PC-9 (cell line): ENCODE results near the gene DGKZ.

Experiments used
- CTCF ChIP-seq: fragments of 200-600 bp; sonication (generic); conservative IDR thresholded peaks from 2 replicates; pipeline ENCODE4 v1.6.1; 2017; ENCODE audit warnings: mixed run types, antibody characterized with exemption, mild to moderate bottlenecking, moderate library complexity
- EZH2 ChIP-seq: fragments of 200-600 bp; sonication (generic); IDR thresholded peaks from 2 replicates; pipeline ENCODE4 v1.8.0; 2017; ENCODE audit warnings: antibody characterized with exemption, low read depth

GRCh38 chr11:46380340-46381047 lies 33.2 kb downstream of the DGKZ start:
- TF ChIP-seq CTCF (no peak), EZH2 (no peak)
